SKM-1 treated with dmso at 0.1 percent for 144 hours (cell line): ENCODE results near the gene UBA6.
"Not testable (repeated sequence)": the region's sequence is repeated elsewhere in the genome, so short reads cannot be mapped to it uniquely, and the experiment has no call there.

ENCODE experiments used
- DNase-seq: peaks from one replicate; lab custom pipeline; 2025; ENCODE audit not compliant: unreplicated experiment; lab: John Stamatoyannopoulos, UW

Gene UBA6

DNA sequence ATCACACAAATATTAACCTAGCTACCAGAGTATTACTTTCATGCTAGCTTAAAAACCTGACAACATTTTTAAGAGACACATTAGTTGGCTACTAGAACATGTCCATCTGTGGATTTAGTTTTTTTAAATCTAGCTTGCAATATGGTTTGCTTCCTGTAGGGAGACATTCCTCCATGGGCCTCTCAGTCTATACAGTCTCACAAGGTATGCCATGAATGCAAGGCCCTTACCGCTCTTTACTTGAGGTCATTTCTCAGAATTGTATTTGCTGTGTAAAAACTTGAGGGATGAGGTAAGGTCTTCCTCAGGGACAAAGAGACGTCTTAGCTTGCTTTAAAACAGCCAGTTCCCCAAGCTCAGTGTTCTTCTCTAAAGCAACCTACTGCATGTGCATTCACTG is 26.9 kb downstream of the UBA6 start:
- no peak for DNase-seq

DNA sequence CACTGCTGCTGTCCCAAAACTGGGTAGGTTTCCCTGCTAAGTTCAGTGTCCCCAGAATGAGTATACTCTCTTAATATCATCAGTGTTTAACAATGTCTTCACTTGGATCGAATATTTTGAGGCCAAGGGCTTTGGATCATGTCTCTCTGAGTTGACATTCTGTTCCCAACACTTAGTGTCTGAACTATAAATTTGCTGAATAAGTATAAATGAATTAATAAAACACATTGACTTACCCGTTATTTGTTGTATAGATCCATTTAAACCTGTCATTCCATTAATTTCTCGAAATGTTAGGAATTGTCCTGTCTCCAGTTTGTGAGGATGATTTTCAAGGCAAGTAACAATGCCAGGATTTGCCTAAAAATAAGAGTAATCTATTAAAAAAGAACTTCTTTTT is 32.6 kb downstream of the UBA6 start:
- no peak for DNase-seq

DNA sequence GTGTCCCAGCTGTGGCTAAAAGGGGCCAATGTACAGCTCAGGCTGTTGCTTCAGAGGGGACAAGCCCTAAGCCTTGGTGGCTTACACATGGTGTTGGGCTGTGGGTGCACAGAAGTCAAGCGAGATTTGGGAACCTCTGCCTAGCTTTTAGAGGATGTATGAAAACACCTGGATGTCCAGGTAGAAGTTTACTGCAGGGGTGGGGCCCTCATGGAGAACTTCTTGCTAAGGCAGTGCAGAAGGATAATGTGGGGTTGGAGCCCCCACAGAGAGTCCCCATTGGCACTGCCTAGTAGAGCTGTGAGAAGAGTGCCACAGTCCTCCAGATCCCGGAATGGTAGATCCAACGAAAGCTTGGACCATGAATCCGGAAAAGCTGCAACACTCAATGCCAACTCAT is 40.5 kb downstream of the UBA6 start:
- DNase-seq = no peak

DNA sequence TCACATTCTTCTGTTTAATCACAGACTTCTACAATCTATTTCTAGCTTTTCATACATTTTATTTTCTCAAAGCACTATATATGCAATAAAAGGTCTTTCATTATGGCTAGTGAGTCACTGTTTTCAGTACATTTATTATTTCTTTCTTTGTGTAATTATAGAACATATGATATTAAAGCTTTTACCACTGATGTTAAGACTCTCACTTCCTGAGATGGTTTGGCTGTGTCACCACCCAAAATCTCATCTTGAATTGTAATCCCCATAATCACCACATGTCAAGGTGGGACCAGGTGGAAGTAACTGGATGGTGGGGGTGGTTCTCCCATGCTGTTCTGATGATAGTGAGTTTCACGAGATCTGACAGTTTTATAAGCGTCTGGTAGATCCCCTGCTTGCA is 41.9 kb downstream of the UBA6 start:
- no peak for DNase-seq

DNA sequence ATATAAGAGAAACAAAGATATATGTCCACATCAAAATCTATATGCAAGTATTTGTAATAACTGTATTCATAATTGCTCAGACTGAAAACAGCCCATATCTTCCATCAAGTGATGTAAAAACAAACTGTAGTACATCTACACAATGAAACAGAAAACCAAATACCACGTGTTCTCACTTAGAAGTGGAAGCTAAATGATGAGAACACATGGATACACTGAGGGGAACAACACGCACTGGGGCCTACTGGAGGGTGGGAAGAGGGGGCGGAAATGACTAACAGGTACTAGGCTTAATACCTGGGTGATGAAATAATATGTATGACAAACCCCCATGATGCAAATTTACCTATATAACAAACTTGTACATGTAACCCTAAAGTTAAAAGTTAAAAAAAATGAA is 42.7 kb downstream of the UBA6 start:
- DNase-seq = no peak

DNA sequence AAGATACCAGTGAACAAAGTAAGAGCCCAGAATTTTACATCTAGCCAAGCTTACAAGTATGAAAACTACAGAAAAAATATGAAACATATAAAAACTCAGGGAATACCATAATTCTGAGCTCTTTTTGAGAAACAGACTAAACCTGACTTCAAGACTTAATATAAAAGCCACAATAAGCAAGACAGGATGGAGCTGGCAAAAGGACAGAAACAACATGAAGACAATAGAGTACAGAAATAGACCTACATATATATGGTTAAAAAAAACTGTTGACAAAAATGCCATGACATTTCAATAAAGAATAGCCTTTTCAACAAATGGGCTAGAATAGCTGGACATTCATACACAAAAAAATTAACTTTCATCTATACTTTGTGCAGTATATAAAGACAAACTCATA is 49.4 kb downstream of the UBA6 start:
- DNase-seq = no peak

DNA sequence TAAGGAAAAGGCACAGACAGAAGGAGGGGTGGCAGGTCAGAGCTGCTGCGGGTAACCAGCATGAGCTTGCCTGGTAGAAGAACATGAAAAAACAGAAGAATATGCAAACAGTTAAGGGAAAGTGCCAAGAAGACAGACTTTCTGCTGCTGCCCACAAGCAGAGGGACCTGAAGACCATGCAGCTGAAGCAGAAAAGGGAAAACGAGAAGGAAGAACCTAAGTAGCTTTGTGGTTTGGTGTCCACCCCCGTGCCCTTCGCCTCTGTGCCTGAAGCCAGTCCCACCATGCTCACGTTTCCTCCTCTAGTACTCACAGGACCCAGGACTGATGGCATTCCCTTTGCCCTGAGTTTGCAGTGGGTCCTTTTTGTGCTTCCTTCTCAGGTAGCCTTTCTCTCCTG is 62.8 kb downstream of the UBA6 start:
- peak; percentile 37 for DNase-seq

DNA sequence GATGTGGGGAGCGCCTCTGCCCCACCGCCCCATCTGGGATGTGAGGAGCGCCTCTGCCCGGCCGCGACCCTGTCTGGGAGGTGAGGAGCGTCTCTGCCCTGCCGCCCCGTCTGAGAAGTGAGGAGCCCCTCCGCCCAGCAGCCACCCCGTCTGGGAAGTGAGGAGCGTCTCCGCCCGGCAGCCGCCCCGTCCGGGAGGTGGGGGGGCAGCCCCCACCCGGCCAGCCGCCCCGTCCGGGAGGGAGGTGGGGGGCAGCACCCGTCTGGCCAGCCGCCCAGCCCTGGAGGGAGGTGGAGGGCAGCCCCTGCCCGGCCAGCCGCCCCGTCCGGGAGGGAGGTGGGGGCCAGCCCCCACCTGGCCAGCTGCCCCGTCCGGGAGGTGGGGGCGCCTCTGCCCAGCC is 64.0 kb downstream of the UBA6 start:
- not testable (repeated sequence) for DNase-seq

DNA sequence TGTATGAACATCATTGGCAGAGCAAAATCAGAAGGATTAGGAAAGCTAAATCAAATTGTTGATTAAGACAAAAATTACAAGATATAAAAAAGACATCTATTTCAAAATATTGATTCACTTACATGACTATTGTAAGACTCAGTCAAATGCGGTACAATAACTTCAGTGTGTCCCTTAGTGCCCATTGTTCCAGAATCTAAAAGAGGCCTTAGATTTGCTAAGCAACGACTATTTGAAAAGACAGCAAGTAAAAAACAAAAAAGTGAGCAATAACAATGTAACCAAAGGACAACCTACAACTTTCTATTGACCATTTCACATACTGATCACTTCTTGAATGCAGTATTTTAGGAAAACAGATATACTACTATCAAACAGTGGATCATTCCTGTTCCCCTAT is 65.6 kb downstream of the UBA6 start:
- no peak for DNase-seq

DNA sequence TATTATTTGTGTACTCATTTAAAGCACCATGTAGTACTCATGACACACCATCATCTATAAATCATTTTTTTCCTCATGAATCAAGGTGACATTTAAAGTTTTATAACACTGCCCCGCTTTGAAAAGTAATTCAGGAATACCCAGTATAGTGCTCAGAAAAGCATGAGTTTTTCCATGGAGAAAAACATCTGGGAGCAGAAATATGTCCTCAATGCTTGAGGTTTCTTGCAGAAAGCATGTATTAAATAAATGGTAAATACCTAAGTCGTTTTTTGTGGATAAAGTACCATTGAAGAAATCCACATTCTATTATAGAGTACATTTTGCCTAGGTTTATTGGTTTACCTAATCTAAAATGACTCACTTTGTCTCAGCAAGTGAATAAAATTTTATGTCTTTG is 66.2 kb downstream of the UBA6 start:
- DNase-seq = no peak

DNA sequence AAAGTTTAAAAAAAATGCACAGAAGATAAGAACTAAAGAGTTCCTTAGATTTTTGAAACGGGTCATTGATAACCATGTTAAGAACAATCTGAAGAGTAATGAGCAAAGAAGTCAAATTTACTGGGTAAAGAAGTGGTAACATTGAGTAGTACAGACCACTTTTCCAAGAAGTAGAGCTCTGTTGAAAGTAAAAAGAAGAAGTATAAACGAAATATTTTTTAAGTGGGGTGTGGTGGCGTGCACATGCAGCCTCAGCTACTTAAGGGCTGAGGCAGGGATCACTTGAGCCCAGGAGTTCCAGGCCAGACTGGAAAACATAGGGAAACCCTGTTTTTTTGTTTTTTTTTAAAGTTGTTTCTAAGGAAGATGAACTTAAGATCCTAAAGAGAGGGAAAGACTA is 68.5 kb downstream of the UBA6 start:
- DNase-seq = peak; percentile 34

DNA sequence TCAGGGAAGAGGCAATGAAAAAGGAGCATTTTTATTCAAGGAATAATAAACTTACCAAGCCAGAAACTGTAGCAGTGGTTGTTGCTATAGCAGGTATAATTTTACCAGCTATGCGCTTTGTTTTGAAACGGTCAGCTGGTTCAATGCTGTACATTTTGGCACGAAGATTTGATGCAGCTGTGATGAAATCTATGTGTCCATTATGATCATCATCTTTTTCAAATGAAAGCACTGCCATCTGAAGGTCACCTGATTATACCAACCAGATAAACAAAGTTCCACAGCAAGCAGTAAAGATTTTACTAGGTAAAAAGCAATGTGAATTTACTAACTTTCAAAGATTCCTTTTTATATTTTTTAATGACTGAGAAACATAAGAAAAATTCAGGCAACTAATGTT is 76.0 kb downstream of the UBA6 start:
- no peak for DNase-seq

DNA sequence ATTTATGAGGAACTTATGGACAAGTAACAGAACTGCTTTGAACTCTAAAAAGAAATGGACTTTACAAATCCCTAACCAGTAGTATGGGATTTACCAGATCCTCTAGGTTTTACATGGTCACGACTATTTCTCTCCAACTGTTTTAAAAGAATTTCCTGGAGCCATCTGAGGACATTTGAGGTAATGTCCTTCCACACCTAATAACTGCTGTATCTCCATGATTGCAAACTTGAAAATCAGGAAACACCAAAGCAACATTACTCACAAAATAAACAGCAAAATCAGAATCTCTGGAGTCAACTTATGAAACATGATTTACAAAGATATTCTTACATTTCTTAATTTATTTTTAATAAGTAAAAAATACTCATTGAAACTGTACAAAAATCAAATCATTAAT is 84.5 kb downstream of the UBA6 start:
- no peak for DNase-seq

DNA sequence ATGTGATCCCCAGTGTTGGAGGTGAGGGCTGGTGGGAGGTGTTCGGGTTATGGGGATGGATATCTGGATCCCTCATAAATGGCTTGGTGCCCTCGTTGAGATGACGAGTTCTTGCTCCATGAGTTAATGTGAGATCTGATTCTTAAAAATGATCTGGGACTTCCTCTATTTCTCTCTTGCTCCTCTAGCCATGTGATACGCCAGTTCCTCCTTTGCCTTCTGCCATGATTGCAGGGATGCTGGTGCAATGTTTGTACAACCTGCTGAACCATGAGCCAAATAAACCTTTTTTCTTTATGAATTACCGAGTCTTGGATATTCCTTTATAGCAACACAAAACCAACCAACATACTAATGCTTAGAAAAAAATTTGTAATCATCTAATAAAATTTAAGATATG is 85.8 kb downstream of the UBA6 start:
- DNase-seq = no peak

DNA sequence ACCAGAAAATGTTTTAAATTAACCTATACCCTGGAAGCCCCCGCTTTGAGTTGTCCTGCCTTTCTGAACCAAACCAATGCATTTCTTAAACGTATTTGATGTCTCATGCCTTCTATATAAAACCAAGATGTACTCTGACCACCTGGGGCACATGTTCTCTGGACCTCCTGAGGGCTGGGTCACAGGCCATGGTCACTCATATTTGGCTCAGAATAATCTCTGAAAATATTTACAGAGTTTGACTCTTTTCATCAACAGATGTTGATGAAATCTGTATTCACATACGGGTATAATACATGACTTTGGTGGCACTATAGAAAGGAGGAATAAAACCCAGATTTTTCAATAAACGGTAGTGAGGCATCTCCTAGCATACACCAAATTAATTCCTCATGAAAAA is 86.8 kb downstream of the UBA6 start:
- no peak for DNase-seq

DNA sequence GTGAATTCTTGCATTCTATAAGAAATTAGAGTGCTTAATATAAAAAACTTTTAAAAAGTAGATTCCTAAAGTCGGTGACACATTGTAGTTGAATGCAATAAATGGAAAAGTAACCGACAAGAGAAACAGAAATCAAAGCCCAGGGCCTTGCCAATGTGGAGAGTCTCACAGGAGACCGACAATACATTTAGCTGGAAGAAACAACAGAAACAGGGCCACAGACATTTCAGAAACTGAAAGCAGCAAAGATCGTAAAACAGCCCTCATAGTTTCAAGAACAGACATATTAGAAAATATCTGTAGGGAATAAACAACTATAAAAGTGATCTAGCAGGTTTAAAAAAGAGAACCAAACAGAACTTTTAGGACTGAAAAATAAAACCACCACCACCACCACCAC is 92.9 kb downstream of the UBA6 start:
- no peak for DNase-seq

DNA sequence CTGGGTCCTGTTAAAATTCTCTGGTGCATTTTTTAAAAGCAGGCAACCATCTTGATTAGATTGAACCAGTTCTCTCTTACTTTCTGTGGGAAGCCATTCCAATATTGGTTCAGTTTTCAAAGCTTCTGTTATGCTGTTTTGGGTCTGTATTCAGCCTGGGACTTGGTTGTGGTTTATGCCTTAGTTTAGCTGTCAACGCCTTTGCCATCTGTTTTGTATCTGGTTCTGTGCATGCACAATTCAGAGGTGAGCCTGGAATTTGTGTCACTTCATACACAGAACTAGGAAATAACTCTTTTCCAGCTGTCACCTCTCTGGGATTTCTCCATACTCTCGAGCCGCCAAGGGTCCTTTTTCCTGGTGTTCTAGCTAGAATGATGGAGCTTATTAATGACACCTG is 96.2 kb downstream of the UBA6 start:
- no peak for DNase-seq

DNA sequence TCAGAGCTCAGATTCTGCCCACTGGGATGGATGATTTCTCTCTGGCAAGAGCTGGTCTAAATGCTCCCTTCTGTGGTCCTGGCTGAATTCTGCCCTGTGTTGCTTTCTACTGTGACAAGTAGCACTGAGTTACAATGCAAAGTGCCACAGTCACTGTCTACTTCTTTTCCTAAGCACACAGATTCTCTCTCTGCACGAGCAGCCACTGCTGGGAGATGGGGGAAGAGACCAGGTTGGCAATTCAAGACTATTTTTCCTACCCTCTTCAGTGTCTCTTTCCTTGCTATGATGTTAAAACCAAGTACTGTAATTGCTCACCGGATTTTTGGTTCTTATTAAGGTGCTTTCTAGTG is 97.0 kb downstream of the UBA6 start:
- no peak for DNase-seq

DNA sequence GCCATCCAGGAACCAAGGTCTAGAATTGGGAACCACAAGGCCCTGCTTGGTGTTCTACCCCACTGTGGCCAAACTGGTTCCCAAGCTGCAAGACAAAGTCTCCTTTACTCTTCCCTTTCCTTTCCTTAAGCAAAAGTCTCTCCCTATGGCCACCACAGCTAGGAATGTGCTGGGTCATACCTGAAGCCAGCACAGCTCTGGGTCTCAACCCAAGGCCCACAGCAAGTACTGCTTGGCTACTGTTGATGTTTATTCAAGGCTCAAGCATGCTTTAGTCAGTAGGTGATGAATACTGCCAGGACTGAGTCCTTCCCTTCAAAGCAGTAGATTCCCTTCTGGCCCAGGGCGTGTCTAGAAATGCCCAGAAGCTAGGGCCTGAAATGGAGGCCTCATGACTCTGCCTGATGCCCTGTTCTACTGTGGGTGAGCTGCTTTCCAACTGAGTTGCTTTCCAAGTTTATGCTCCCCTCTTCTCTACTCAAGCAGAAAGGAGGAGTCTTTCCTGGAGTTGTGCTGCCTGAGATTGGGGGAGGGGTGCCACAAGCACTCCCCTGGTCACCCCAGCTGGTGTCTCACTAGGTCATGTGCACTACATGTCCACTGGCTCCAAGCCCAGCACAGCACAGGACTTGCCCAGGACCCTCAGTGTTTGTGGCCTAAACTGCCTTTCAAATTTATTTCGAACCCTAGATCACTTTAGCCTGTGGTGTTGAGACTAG is 97.5 kb downstream of the UBA6 start:
- no peak for DNase-seq

DNA sequence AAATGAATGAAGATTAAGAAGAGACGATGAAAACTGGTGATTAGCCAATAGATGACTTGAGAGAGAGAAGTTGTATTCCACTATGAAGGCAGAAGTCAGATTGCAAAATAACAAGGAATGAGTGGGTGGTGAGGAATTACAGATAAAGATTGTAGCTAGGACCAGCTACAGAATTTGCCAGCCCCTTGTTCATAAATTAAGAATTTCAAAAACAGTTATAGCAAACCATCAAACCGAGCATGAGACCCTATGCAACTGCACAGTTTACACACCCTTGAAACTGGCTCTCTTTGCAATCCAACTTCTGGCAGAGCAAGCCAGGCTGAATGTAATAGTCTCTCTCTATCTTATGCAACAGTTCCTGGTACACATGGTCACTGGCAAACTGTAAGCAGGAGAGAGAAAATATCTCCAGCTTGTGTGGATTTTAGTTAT is 107.2 kb downstream of the UBA6 start:
- DNase-seq = peak; percentile 38

DNA sequence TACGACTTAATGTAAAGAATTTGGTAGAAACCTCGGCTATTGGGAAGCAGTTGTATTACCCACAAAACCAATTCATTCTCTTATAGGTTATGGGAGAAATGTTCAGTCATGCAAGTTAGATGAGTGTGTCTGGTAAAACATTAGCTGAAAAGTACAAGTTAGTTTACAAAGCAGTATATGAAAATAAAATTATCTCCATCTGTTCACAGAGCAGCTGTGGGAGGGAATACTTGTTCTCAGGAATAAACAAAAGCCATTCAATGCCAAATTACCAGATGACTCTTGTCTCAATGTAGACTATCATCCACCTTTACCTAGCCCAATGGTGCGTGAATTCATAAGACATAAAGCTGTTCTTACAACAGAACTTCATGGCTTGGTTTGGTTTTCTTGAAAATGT is 113.8 kb downstream of the UBA6 start:
- no peak for DNase-seq

DNA sequence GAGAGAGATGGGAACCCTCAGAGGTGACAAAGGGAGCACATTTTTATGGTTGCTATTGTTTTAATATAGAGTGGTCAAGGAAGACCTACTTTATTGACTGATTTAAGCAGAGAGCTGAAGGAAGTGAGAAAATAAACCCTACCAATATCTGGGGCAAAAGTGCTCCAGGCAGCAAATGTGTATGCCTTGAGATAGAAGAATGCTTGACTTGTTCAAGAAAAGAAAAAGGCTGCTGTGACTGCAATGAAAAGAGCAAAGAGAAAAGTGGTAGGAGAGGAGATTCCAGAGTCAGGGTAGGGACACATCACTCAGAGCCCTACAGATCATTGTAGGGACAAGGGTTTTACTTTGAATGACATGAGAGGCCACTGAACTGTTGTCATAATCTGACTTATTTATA is 116.5 kb downstream of the UBA6 start:
- DNase-seq = no peak

DNA sequence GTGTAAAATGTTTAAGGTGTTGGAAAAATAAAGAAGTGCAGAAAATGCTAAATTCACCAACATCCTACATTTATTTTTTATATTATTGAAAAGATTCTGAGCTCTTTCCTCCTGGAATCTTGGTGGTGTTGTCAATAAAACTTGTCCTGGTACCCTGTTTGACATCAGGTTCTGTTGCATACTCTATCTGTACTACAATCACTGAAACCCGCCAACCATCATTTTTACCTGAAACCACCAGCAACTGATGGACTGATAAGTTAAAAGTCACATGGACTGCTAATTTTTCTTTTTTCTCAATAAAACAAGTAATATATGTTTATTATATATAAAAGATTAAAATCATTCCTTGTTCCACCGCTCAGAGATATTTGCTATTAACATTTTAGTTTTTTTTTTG is 119.0 kb downstream of the UBA6 start:
- DNase-seq = no peak
